HG03135 (cell line): ENCODE data around the gene QTRT2.

Source experiments
- ATAC-seq: cut with Tn5 transposase; IDR thresholded peaks from one replicate; pipeline ENCODE4 v1.9.1; 2021; ENCODE audit warnings: mild to moderate bottlenecking, moderate library complexity; ENCODE audit not compliant: unreplicated experiment

The QTRT2 gene

GRCh38 chr3:114076711-114077110 lies 20.2 kb downstream of the QTRT2 start:
- ATAC-seq, result no peak

- ATAC-seq, result no peak
Measured at GRCh38 chr3:114078126-114078525, 21.6 kb downstream of the QTRT2 start.

- no peak for ATAC-seq
Measured at GRCh38 chr3:114079761-114080160, 23.2 kb downstream of the QTRT2 start.

GRCh38 chr3:114080201-114080600 lies 23.7 kb downstream of the QTRT2 start:
- no peak for ATAC-seq

- no peak for ATAC-seq
Measured at GRCh38 chr3:114081037-114081436, 24.5 kb downstream of the QTRT2 start.

- ATAC-seq, result no peak
Measured at GRCh38 chr3:114083112-114083511, 26.6 kb downstream of the QTRT2 start.

- no peak for ATAC-seq
Measured at GRCh38 chr3:114086356-114086755, 29.8 kb downstream of the QTRT2 start.

GRCh38 chr3:114089675-114090074 lies 33.1 kb downstream of the QTRT2 start:
- ATAC-seq, result no peak

- ATAC-seq, result no peak
Measured at GRCh38 chr3:114092151-114093015, 35.8 kb downstream of the QTRT2 start.

GRCh38 chr3:114093016-114093380 lies 36.5 kb downstream of the QTRT2 start:
- ATAC-seq, result no peak

GRCh38 chr3:114093596-114093995 lies 37.1 kb downstream of the QTRT2 start:
- no peak for ATAC-seq

- no peak for ATAC-seq
Measured at GRCh38 chr3:114095796-114096195, 39.3 kb downstream of the QTRT2 start.

GRCh38 chr3:114101101-114101500 lies 44.6 kb downstream of the QTRT2 start:
- no peak for ATAC-seq

- no peak for ATAC-seq
Measured at GRCh38 chr3:114103181-114103580, 46.6 kb downstream of the QTRT2 start.

GRCh38 chr3:114103858-114104257 lies 47.3 kb downstream of the QTRT2 start:
- ATAC-seq, result no peak

- no peak for ATAC-seq
Measured at GRCh38 chr3:114104414-114104813, 47.9 kb downstream of the QTRT2 start.

GRCh38 chr3:114108137-114108536 lies 51.6 kb downstream of the QTRT2 start:
- ATAC-seq, result no peak

- no peak for ATAC-seq
Measured at GRCh38 chr3:114110439-114110838, 53.9 kb downstream of the QTRT2 start.

- no peak for ATAC-seq
Measured at GRCh38 chr3:114111060-114111770, 54.7 kb downstream of the QTRT2 start.

GRCh38 chr3:114112696-114113095 lies 56.2 kb downstream of the QTRT2 start:
- ATAC-seq, result no peak

- ATAC-seq, result no peak
Measured at GRCh38 chr3:114114719-114115118, 58.2 kb downstream of the QTRT2 start.

- ATAC-seq, result no peak
Measured at GRCh38 chr3:114115143-114115542, 58.6 kb downstream of the QTRT2 start.
